OCI-LY3 (cell line): Measurements from ENCODE around the gene MSMP.

Source experiments
- H2AFZ ChIP-seq: fragments of 200-600, 300-600 bp; shearing (Covaris generic); 2 replicates; pipeline ENCODE4 v1.6.0; 2014; ENCODE audit warnings: antibody characterized with exemption, low read depth, low read length
- H3K27ac ChIP-seq: fragments of 200-600, 300-600 bp; sonication (generic); 2 replicates; pipeline ENCODE4 v1.5.1; 2014; ENCODE audit warnings: mild to moderate bottlenecking, low read length, moderate library complexity, mixed read lengths
- H3K27me3 ChIP-seq: fragments of 200-600, 300-600 bp; sonication (generic); 2 replicates; pipeline ENCODE4 v1.6.1; 2014; ENCODE audit warnings: low read depth, low read length, mixed read lengths
- H3K36me3 ChIP-seq: fragments of 200-600, 300-600 bp; sonication (generic); replicated peaks from 2 replicates; pipeline ENCODE3; 2014; ENCODE audit warnings: low read depth, low read length, mixed read lengths
- H3K4me1 ChIP-seq: fragments of 300-600, 200-600 bp; sonication (generic); 2 replicates; pipeline ENCODE4 v1.6.1; 2014; ENCODE audit warnings: low read length, mixed read lengths
- H3K4me2 ChIP-seq: fragments of 200-600, 300-600 bp; sonication (generic); 2 replicates; pipeline ENCODE4 v1.6.1; 2014; ENCODE audit warnings: low read length, mixed read lengths
- H3K4me3 ChIP-seq: fragments of 300-600, 200-600 bp; sonication (generic); 2 replicates; pipeline ENCODE4 v1.5.1; 2014; ENCODE audit warnings: antibody characterized with exemption, mild to moderate bottlenecking, low read length, moderate library complexity
- H3K79me2 ChIP-seq: fragments of 300-600, 200-600 bp; shearing (Covaris generic); 2 replicates; pipeline ENCODE4 v1.6.1; 2014; ENCODE audit warnings: mild to moderate bottlenecking, low read length, mixed read lengths
- H3K9ac ChIP-seq: fragments of 300-600, 200-600 bp; shearing (Covaris generic); 2 replicates; pipeline ENCODE4 v1.6.0; 2014; ENCODE audit warnings: mild to moderate bottlenecking, low read length, moderate library complexity
- H3K9me3 ChIP-seq: fragments of 200-600, 300-600 bp; shearing (Covaris generic); 2 replicates; pipeline ENCODE4 v1.6.1; 2014; ENCODE audit warnings: low read length, mixed read lengths; ENCODE audit not compliant: insufficient read depth
- H4K20me1 ChIP-seq: fragments of 200-600, 300-600 bp; sonication (generic); 2 replicates; pipeline ENCODE4 v1.6.1; 2016; ENCODE audit warnings: low read length, mixed read lengths; ENCODE audit not compliant: insufficient read depth
- CTCF ChIP-seq: fragments of 200-600, 300-600 bp; sonication (generic); IDR thresholded peaks from 2 replicates; pipeline ENCODE4 v1.5.1; 2014; ENCODE audit warnings: antibody characterized with exemption, low read length, low read depth
- EZH2phosphoT487 ChIP-seq: fragments of 200-600 bp; shearing (Covaris generic); IDR thresholded peaks from 2 replicates; pipeline ENCODE4 v1.6.1; 2018; ENCODE audit warnings: antibody characterized with exemption, mixed run types, low read depth

The MSMP gene

GRCh38 chr9:35731415-35732184, 22.5 kb downstream of the MSMP start:
- Histone ChIP-seq H3K79me2 (peaks cover 64% of the 10 kb centered on the region), H3K4me2 (peak overlapping the region; percentile 96), H3K9ac (peak overlapping the region; percentile 92), H4K20me1 (peaks cover 35% of the 10 kb centered on the region), H3K27ac (peak overlapping the region; percentile 87), H3K27me3 (no peaks in the 10 kb centered on the region), H2AFZ (peak overlapping the region; percentile 25; the same call in 1 of the 2 replicates), H3K36me3 (peaks cover 18% of the 10 kb centered on the region), H3K9me3 (no peaks in the 10 kb centered on the region), H3K4me3 (peak overlapping the region; percentile 94), H3K4me1 (peaks cover 49% of the 10 kb centered on the region)
- TF ChIP-seq CTCF = no peak
- no peak for TF ChIP-seq EZH2phosphoT487

GRCh38 chr9:35730486-35730854, 23.6 kb downstream of the MSMP start:
- Histone ChIP-seq H3K79me2 (peaks cover 68% of the 10 kb centered on the region), H3K9ac (peak overlapping the region; percentile 92), H2AFZ (no peak overlapping the region), H3K9me3 (no peaks in the 10 kb centered on the region), H3K4me1 (peaks cover 49% of the 10 kb centered on the region), H3K4me2 (peak overlapping the region; percentile 96), H4K20me1 (peaks cover 38% of the 10 kb centered on the region), H3K36me3 (peaks cover 13% of the 10 kb centered on the region), H3K27ac (peak overlapping the region; percentile 87), H3K4me3 (peak overlapping the region; percentile 94), H3K27me3 (no peaks in the 10 kb centered on the region)
- TF ChIP-seq CTCF = no peak
- TF ChIP-seq EZH2phosphoT487 = no peak

- peaks cover 16% of the 10 kb centered on the region for H3K36me3 ChIP-seq
- H3K4me3 ChIP-seq = peak overlapping the region; percentile 94
- peak overlapping the region; percentile 92; the same call in 1 of the 2 replicates for H3K9ac ChIP-seq
- TF ChIP-seq EZH2phosphoT487 (no peak), CTCF (peak; percentile 55)
- H3K9me3 ChIP-seq = no peaks in the 10 kb centered on the region
- peak overlapping the region; percentile 87 for H3K27ac ChIP-seq
- peaks cover 49% of the 10 kb centered on the region for H3K4me1 ChIP-seq
- peaks cover 68% of the 10 kb centered on the region for H3K79me2 ChIP-seq
- no peaks in the 10 kb centered on the region for H3K27me3 ChIP-seq
- peak overlapping the region; percentile 96 for H3K4me2 ChIP-seq
- H2AFZ ChIP-seq = no peak overlapping the region
- H4K20me1 ChIP-seq = peaks cover 38% of the 10 kb centered on the region
Observed at GRCh38 chr9:35729700-35730485, 24.2 kb downstream of the MSMP start.

GRCh38 chr9:35729101-35729500, 25.0 kb downstream of the MSMP start:
- Histone ChIP-seq H2AFZ (no peak overlapping the region), H3K79me2 (peaks cover 68% of the 10 kb centered on the region), H3K27ac (no peak overlapping the region), H3K36me3 (peaks cover 23% of the 10 kb centered on the region), H3K9ac (no peak overlapping the region), H3K9me3 (no peaks in the 10 kb centered on the region), H4K20me1 (peaks cover 38% of the 10 kb centered on the region), H3K4me1 (peaks cover 48% of the 10 kb centered on the region), H3K27me3 (no peaks in the 10 kb centered on the region), H3K4me3 (no peak overlapping the region), H3K4me2 (peak overlapping the region; percentile 96)
- TF ChIP-seq EZH2phosphoT487 (no peak), CTCF (no peak)
